Measurements from ENCODE around the gene HDAC6. TPM values are rescaled to one million over a fixed set of nuclear protein-coding genes. Genes with fewer than 3 reads are reported as not detected.

Gene HDAC6
- total and polyA plus RNA-seq, 5 donors from 2014 or later: 12.6 to 86.6 (median 18.5) TPM

Other genes starting within 250 kb of the HDAC6 start
- gene RBM3, start 227.6 kb upstream of the HDAC6 start, total RNA-seq: 309 TPM
- gene RBM3, start 227.6 kb upstream of the HDAC6 start, polyA plus RNA-seq: 100 to 1,000 TPM; 192 to 258 (median 219) TPM
- gene WDR13, start 204.6 kb upstream of the HDAC6 start, total RNA-seq: 45.8 TPM
- gene WDR13, start 204.6 kb upstream of the HDAC6 start, polyA plus RNA-seq: 10 to 100 TPM; 33.4 to 53.7 (median 46.0) TPM
- 101 TPM for gene WAS, start 118.3 kb upstream of the HDAC6 start, total RNA-seq
- gene WAS, start 118.3 kb upstream of the HDAC6 start, polyA plus RNA-seq: 10 to 100 TPM; 12.4 to 21.8 (median 20.3) TPM
- gene SUV39H1, start 105.3 kb upstream of the HDAC6 start, total RNA-seq: 8.0 TPM
- 10 to 100 TPM; 10.8 to 15.7 (median 13.3) TPM for gene SUV39H1, start 105.3 kb upstream of the HDAC6 start, polyA plus RNA-seq
- gene GLOD5, start 40.3 kb upstream of the HDAC6 start, total RNA-seq: not detected
- not detected for gene GLOD5, start 40.3 kb upstream of the HDAC6 start, polyA plus RNA-seq
- gene GATA1, start 15.5 kb upstream of the HDAC6 start, total RNA-seq: 0.67 TPM
- gene GATA1, start 15.5 kb upstream of the HDAC6 start, polyA plus RNA-seq: not detected
- not detected for gene ERAS, start 24.4 kb downstream of the HDAC6 start, total RNA-seq
- not detected for gene ERAS, start 24.4 kb downstream of the HDAC6 start, polyA plus RNA-seq
- 2.6 TPM for gene PCSK1N, start 33.5 kb downstream of the HDAC6 start, total RNA-seq
- 1 to 10 TPM; 1.4 to 9.2 (median 4.4) TPM for gene PCSK1N, start 33.5 kb downstream of the HDAC6 start, polyA plus RNA-seq
- gene TIMM17B, start 95.7 kb downstream of the HDAC6 start, total RNA-seq: 31.4 TPM
- 10 to 100 TPM; 47.6 to 65.1 (median 55.2) TPM for gene TIMM17B, start 95.7 kb downstream of the HDAC6 start, polyA plus RNA-seq
- 70.0 TPM for gene PQBP1, start 95.9 kb downstream of the HDAC6 start, total RNA-seq
- 10 to 100 TPM; 83.7 to 98.9 (median 95.8) TPM for gene PQBP1, start 95.9 kb downstream of the HDAC6 start, polyA plus RNA-seq
- gene SLC35A2, start 109.6 kb downstream of the HDAC6 start, total RNA-seq: 50.0 TPM
- gene SLC35A2, start 109.6 kb downstream of the HDAC6 start, polyA plus RNA-seq: 10 to 100 TPM in 2 of 4 donors, 1 to 10 TPM in 2; 7.4 to 13.8 (median 9.0) TPM
- 391 TPM for gene PIM2, start 117.0 kb downstream of the HDAC6 start, total RNA-seq
- gene PIM2, start 117.0 kb downstream of the HDAC6 start, polyA plus RNA-seq: 100 to 1,000 TPM; 475 to 549 (median 501) TPM
- gene OTUD5, start 155.5 kb downstream of the HDAC6 start, total RNA-seq: 110 TPM
- gene OTUD5, start 155.5 kb downstream of the HDAC6 start, polyA plus RNA-seq: 10 to 100 TPM; 20.2 to 38.2 (median 26.4) TPM
- gene KCND1, start 169.8 kb downstream of the HDAC6 start, total RNA-seq: 2.3 TPM
- under 1 TPM; 0.05 to 0.11 (median 0.07) TPM for gene KCND1, start 169.8 kb downstream of the HDAC6 start, polyA plus RNA-seq
- gene GRIPAP1, start 200.2 kb downstream of the HDAC6 start, total RNA-seq: 126 TPM
- 10 to 100 TPM in 1 of 4 donors, 1 to 10 TPM in 3; 8.3 to 10.6 (median 9.2) TPM for gene GRIPAP1, start 200.2 kb downstream of the HDAC6 start, polyA plus RNA-seq
- 44.2 TPM for gene TFE3, start 241.3 kb downstream of the HDAC6 start, total RNA-seq
- gene TFE3, start 241.3 kb downstream of the HDAC6 start, polyA plus RNA-seq: 1 to 10 TPM; 3.4 to 5.1 (median 4.4) TPM